NCI-H1417 treated with DMSO at 0.1 percent for 48 hours (cell line): ENCODE data around the gene KDM6A.
A peak's percentile ranks its signal among the peaks of the same experiment; 100 is the strongest.
"Not testable (repeated sequence)": the region's sequence is repeated elsewhere in the genome, so short reads cannot be mapped to it uniquely, and the experiment has no call there.

Experiments used
- DNase-seq: peaks from one replicate; lab custom pipeline; 2025; lab: John Stamatoyannopoulos, UW

KDM6A gene

GRCh38 chrX:44872821-44873414 is at the start of gene KDM6A:
KDM6A (plus strand) TSS chrX:44873188; CDS start chrX:44873552, 364 bp downstream.
- peak; percentile 97 for DNase-seq

DNA sequence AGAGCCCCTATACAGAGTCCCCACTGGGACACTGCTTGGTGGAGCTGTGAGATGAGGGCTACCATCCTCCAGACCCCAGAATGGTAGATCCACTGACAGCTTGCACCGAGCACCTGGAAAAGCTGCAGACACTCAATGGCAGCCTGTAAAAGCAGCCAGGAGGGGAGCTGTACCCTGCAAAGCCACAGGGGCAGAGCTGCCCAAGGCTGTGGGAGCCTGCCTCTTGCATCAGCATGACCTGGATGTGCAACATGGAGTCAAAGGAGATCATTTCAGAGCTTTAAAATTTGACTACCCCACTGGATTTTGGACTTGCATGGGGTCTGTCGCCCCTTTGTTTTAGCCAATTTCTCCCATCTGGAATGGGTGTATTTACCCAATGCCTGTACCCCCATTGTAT is 49.8 kb upstream of the KDM6A start:
- DNase-seq = not testable (repeated sequence)

GRCh38 chrX:44828008-44828605 is 44.9 kb upstream of the KDM6A start:
- DNase-seq = no peak

DNA sequence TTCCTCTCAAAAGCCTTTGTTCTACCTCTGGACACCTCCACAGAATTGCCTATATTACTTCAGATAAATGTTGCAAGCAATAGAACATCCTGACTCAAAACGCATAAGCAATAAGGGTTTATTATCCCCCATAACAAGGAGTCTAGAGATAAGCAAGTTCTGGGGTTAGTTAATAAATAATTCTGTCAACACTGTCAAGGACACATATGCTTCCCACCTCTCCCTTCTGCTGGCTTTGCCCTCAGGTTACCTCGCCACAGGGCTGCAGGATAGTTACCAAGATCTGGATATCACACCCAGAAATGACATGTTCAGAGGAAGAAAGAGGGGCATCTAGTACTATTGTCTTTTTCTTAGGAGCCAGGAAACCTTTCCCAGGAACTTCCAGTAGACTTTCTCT is 43.2 kb upstream of the KDM6A start:
- no peak for DNase-seq

DNA sequence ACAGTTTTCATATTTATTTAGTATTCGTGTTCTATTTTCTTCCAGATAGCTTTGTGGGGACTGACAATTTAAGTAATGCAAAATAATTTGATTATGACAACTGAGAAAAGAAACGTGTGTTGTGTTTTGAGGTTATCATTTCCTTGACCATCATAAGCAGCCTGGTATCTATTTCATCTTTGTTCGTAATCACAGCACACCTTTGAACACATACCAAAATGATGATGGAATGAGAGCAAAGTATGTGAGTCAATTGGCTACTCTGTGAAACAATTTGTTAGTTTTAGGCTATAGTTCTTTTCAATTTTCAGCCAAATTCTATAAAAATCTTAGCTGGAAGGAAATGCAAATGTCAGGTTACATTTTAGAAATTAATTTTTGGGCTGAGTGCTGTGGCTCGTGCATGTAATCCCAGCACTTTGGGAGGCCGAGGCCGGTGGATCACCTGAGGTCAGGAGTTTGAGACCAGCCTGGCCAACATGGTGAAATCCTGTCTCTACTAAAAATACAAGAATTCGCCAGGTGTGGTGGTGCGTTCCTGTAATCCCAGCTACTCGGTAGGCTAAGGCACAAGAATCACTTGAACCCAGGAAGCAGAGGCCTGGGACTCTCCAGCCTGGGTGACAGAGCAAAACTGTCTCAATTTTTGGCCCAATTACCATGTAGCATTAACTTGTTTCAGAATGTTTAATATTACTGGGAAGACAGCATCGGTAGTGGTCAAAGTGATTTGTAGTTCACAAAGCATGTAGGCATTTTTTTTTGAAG is 30.3 kb upstream of the KDM6A start:
- no peak for DNase-seq

DNA sequence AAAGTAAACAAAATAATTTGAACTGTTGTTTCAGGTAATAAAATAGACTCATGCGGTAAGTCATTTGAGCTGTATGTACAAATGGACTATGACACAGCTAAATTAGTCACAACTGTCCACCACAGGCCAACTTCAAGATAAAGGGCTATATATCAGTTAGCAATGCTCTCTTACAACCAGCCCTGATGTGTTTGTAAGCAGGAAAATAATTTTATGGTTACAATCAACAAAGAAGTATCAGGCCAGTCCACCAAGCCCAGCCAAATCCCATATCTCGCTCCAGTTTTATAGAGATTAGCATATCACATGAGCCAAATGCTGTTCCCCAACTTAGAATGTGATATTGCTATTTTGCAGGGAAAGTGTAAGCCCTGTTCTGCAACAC is 29.7 kb upstream of the KDM6A start:
- no peak for DNase-seq

GRCh38 chrX:44843753-44844152 is 29.2 kb upstream of the KDM6A start, which contains the start of gene DUSP21:
DUSP21 (plus strand) TSS chrX:44844021; CDS start chrX:44844133, 112 bp downstream.
- no peak for DNase-seq

DNA sequence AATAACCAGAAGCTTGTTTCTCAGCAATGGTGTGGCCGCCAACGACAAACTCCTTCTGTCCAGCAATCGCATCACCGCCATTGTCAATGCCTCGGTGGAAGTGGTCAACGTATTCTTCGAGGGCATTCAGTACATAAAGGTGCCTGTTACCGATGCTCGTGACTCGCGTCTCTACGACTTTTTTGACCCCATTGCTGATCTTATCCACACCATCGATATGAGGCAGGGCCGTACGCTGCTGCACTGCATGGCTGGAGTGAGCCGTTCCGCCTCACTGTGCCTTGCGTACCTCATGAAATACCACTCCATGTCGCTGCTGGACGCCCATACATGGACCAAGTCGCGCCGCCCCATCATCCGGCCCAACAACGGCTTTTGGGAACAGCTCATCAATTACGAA is 28.8 kb upstream of the KDM6A start:
- DNase-seq = no peak

GRCh38 chrX:44850891-44851290 is 22.1 kb upstream of the KDM6A start:
- DNase-seq = not testable (repeated sequence)

GRCh38 chrX:44871114-44871645 is 1.8 kb upstream of the KDM6A start:
- DNase-seq = no peak

DNA sequence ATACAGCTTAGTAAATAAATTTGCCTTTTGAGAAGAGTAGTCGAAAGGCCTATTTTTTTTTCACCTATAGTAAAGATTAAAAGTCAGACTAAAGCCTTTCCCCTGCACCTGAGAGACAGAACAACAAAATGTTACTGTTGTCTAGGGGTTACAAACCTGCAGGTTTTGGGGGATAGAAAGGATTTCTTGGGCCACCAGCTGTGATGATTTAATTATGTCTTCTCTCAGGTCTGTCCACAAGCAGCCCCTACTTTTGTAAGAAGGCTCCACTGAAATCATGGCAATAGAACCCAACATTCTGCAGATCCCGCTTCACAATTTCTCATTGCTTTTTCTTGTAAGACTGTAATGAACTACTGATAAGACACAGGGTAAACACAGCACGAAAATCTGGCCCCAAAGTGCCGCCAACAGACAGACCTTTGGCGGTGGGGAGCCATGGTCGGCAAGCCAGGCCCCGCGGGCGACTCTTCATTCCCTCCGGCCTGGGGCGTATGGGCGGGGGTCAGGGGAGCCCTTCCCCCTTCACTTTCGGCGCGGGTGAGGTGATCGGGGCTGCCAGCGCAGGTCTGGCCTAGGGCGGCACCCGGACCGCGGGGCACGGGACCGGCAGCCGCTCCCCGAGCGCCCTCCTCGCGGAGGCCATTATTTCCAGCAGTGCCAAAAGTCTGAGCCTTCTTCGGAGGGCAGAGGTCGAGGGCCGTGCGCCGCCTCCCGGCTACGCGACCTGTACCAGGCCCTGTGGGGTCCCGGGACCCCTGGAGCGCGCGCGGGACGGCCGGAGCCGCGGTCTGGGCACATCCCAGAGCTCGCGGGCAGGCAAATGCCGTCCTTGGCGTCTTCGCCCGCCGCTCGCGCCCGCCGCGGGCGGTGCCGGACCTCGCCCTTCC is 812 bp upstream of the KDM6A start:
- no peak for DNase-seq

DNA sequence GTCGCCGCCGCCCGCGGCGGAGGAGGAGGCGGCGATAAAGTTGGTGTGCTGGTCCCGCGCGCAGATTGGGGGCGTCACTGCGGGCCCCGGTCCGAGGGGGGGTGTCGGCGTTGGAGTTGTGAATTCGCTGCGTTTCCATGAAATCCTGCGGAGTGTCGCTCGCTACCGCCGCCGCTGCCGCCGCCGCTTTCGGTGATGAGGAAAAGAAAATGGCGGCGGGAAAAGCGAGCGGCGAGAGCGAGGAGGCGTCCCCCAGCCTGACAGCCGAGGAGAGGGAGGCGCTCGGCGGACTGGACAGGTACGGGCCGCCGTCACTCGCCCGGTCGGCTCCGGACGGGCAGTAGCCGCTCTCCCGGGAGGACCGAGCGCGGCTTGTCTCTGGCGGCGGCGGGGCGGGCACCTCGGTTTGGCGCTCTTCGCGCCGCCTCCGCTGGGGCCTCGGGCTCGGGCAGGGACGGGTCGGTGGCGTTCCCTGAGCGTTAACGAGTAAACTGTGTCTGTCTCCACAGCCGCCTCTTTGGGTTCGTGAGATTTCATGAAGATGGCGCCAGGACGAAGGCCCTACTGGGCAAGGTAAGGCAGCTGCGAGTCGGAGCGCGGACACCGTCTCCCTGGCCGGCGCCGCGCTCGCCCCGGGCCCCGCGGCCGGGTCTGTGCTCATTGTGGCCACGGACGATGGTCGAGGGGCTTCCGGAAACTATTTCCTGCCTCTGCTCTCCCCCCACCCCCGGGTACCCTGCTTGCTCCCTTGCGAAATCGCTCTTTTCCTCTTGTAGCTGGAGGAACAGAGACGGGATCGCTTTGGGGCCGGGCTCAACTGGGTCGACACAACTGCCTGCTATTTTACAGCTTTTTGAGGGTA is 658 bp downstream of the KDM6A start:
- DNase-seq = no peak

GRCh38 chrX:44874420-44875184 is 1.6 kb downstream of the KDM6A start:
- no peak for DNase-seq

- DNase-seq = no peak
Observed at GRCh38 chrX:44875185-44875489, 2.1 kb downstream of the KDM6A start.

- DNase-seq = no peak
Observed at GRCh38 chrX:44876086-44876485, 3.1 kb downstream of the KDM6A start.

GRCh38 chrX:44876767-44877166 is 3.8 kb downstream of the KDM6A start:
- no peak for DNase-seq

DNA sequence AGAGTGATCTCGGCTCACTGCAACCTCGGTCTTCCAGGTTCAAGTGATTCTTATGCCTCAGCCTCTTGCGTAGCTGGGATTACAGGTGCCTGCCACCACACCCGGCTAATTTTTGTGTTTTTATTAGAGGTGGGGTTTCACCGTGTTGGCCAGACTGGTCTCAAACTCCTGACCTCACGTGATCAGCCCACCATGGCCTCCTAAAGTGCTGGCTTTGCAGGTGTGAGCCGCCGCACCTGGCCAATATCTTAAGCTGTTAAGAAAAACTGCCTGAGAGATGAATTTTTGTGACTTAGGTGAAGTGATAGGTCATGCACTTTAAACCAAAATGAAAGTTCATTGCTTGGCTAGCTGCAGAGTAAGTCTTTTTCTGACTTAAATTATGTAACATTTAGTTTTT is 5.8 kb downstream of the KDM6A start:
- no peak for DNase-seq

DNA sequence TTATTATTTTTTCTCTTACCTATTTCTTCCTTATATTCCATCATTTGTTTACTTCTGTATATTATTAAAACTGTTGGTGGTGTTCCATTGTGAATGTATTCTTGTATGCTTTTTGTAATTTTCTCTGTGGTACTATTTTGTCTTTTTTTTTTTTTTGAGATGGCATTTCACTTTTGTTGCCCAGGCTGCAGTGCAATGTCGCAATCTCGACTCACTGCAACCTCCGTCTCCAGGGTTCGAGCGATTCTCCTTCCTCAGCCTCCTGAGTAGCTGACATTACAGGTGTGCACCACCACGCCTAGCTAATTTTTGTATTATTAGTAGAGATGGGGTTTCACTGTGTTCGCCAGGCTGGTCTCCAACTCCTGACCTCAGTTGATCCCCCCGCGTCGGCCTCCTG is 8.6 kb downstream of the KDM6A start:
- DNase-seq = no peak

GRCh38 chrX:44882635-44883034 is 9.6 kb downstream of the KDM6A start:
- no peak for DNase-seq

GRCh38 chrX:44884944-44885343 is 12.0 kb downstream of the KDM6A start:
- DNase-seq = no peak
